HepG2 (cell line): Measurements from ENCODE around the gene ISOC2. TPM values are rescaled to one million over a fixed set of nuclear protein-coding genes. Genes with fewer than 3 reads are reported as not detected.
A peak's percentile ranks its signal among the peaks of the same experiment; 100 is the strongest.

Experiments used
- ATAC-seq: fragments of 200-7000 bp; cut with Tn5 transposase; 3 replicates; pipeline ENCODE4 v1.9.1; 2020; ENCODE audit warnings: mild to moderate bottlenecking, moderate library complexity
- BruUV-seq: library from RNA; stranded (reverse); fragments of 400-500 nt; replicated peaks from 2 replicates; lab custom pipeline; 2021; lab: Mats Ljungman, UMichigan
- CTCF ChIA-PET: fragments of 300-600 bp; formaldehyde crosslinking; extraction: SDS; loops from one replicate; lab custom pipeline; 2021; ENCODE audit warnings: low total read pairs, inconsistent platforms, low intra/inter-chr PET ratio; lab: Yijun Ruan, JAX
- POLR2A ChIA-PET: fragments of 350-600 bp; sonication (Branson Sonifier 250); formaldehyde crosslinking; loops from one replicate; lab custom pipeline; 2020; ENCODE audit warnings: antibody characterized with exemption, inconsistent platforms; lab: Yijun Ruan, JAX
- DNase-seq: peaks from one replicate; pipeline ENCODE4 v3.0.0-alpha.2; 2015; ENCODE audit warnings: low spot score
- FAIRE-seq: peaks from 3 replicates; lab custom pipeline; 2011; peaks lifted over from hg19 to GRCh38; lab: Jason Lieb, UNC
- H2AFZ ChIP-seq: one replicate; pipeline ENCODE4 v1.6.1; 2011; ENCODE audit warnings: low read length, inconsistent platforms
- H3K27ac ChIP-seq: fragments of 300-600 bp; 3 replicates; pipeline ENCODE4 v1.8.0; 2011; ENCODE audit warnings: mixed run types, mild to moderate bottlenecking, mixed read lengths, low read length, inconsistent platforms; ENCODE audit not compliant: insufficient read depth; ENCODE audit errors: extremely low read length
- H3K27me3 ChIP-seq, 2 experiments: fragments of 200-600 bp in 1 of 2; 2 replicates in 1 of 2; 3 replicates in 1 of 2; pipeline versions ENCODE4 v1.6.0 to v1.8.0; 2011; ENCODE audit warnings: low read length in 2 of 2, mild to moderate bottlenecking in 2 of 2, moderate library complexity in 2 of 2, inconsistent platforms in 1 of 2; ENCODE audit not compliant: insufficient read depth in 2 of 2, control insufficient read depth in 1 of 2
- H3K36me3 ChIP-seq, 2 experiments: fragments of 200-600 bp in 1 of 2; replicated peaks in 1 of 2; 2 replicates in 1 of 2; 3 replicates in 1 of 2; pipeline versions ENCODE4 v1.5.1 to v1.8.0; 2011; ENCODE audit warnings: low read length in 2 of 2, inconsistent platforms in 1 of 2; ENCODE audit not compliant: insufficient read depth in 2 of 2, control insufficient read depth in 1 of 2
- H3K4me1 ChIP-seq: 2 replicates; pipeline ENCODE4 v1.5.1; 2012; ENCODE audit warnings: low read length, inconsistent platforms; ENCODE audit not compliant: insufficient read depth
- H3K4me2 ChIP-seq: 2 replicates; pipeline ENCODE4 v1.6.0; 2011; ENCODE audit warnings: low read depth, low read length, inconsistent platforms
- H3K4me3 ChIP-seq, 3 experiments: fragments of 200-600 bp in 1 of 3; sonication (generic), shearing (Covaris generic) in 1 of 3; replicated peaks in 1 of 3; 2 replicates each; pipeline ENCODE4 v1.5.1; 2011 to 2016; ENCODE audit warnings: low read length in 3 of 3, inconsistent platforms in 2 of 3, low read depth in 2 of 3, mild to moderate bottlenecking in 2 of 3, control low read depth in 1 of 3, mixed read lengths in 1 of 3; ENCODE audit not compliant: insufficient read depth in 1 of 3
- H3K79me2 ChIP-seq: one replicate; pipeline ENCODE4 v1.6.1; 2011; ENCODE audit warnings: low read length, inconsistent platforms; ENCODE audit not compliant: insufficient read depth
- H3K9ac ChIP-seq: 2 replicates; pipeline ENCODE4 v1.6.0; 2011; ENCODE audit warnings: mild to moderate bottlenecking, low read depth, low read length, inconsistent platforms; ENCODE audit not compliant: insufficient read depth
- H3K9me3 ChIP-seq: 2 replicates; pipeline ENCODE4 v1.5.1; 2012; ENCODE audit warnings: mild to moderate bottlenecking, low read length
- H4K20me1 ChIP-seq: 2 replicates; pipeline ENCODE4 v1.6.0; 2011; ENCODE audit warnings: inconsistent platforms, mild to moderate bottlenecking, low read length, moderate library complexity; ENCODE audit not compliant: insufficient read depth
- GMEB1 ChIP-seq: sonication (generic); formaldehyde crosslinking; IDR thresholded peaks from 2 replicates; pipeline ENCODE4 v1.5.1; 2020; ENCODE audit warnings: missing genetic modification reagents, mild to moderate bottlenecking, borderline replicate concordance
- TBP ChIP-seq: sonication (generic); formaldehyde crosslinking; IDR thresholded peaks from 2 replicates; pipeline ENCODE4 v1.5.0; 2020; ENCODE audit warnings: missing genetic modification reagents
- YEATS2 ChIP-seq: sonication (generic); formaldehyde crosslinking; IDR thresholded peaks from 2 replicates; pipeline ENCODE4 v1.4.0; 2020; ENCODE audit warnings: missing genetic modification reagents, borderline replicate concordance
- ZNF136 ChIP-seq: sonication (generic); formaldehyde crosslinking; IDR thresholded peaks from 2 replicates; pipeline ENCODE4 v1.8.1; 2022; ENCODE audit warnings: low read depth, mild to moderate bottlenecking, moderate library complexity, missing genetic modification reagents
- ZSCAN20 ChIP-seq: sonication (generic); formaldehyde crosslinking; IDR thresholded peaks from 2 replicates; pipeline ENCODE4 v1.4.0; 2020; ENCODE audit warnings: missing genetic modification reagents, mild to moderate bottlenecking, borderline replicate concordance
- WGBS: methylation state at CpG from one replicate; pipeline ENCODE4 v1.1.6; 2017; ENCODE audit warnings: low lambda C conversion rate; 5-methylcytosine and 5-hydroxymethylcytosine counted together
- in situ Hi-C: cut with HindIII; loops from 2 replicates; pipeline ENCODE4 v1.10.0; 2017; ENCODE audit warnings: low pct_unique_long_range_greater_than_20kb; ENCODE audit not compliant: extremely low pct_ligation_motif_present
- intact Hi-C: fragments of 100-400 bp; cut with micrococcal nuclease; formaldehyde crosslinking; loops from one replicate; pipeline ENCODE4 v1.10.0; 2022; ENCODE audit not compliant: unreplicated experiment
- polyA plus RNA-seq, 8 experiments: library from polyadenylated mRNA; depleted of rRNA in 3 of 8; stranded (reverse) in 7 of 8; unstranded in 1 of 8; fragments of >200 nt; fragmentation: Illumina TruSeq in 4 of 8; extraction: Trizol in 4 of 8; gene quantifications; 2 replicates each; pipeline versions ENCODE4 v1.2.1 to v1.2.3, GENCODE V29; 2011 to 2016; ENCODE audit warnings: low read depth in 4 of 8, missing spikeins in 1 of 8, mixed read lengths in 1 of 8; ENCODE audit not compliant: insufficient read depth in 1 of 8
- total RNA-seq, 5 experiments: library from RNA; depleted of rRNA; stranded (reverse); fragments of >200 nt; fragmentation: Illumina TruSeq; extraction: Trizol; gene quantifications; 2 replicates each; pipeline ENCODE4 v1.2.3, GENCODE V29; 2016; ENCODE audit warnings: low read depth in 1 of 5
- TF ChIP-seq, protein P1 (sequence below): sonication (generic); formaldehyde crosslinking; IDR thresholded peaks from 2 replicates; pipeline ENCODE4 v1.4.0; 2020; ENCODE audit warnings: missing genetic modification reagents
- TF ChIP-seq, protein P2 (sequence below): sonication (generic); formaldehyde crosslinking; IDR thresholded peaks from 2 replicates; pipeline ENCODE4 v1.4.0; 2020; ENCODE audit warnings: missing genetic modification reagents
- TF ChIP-seq, protein P3 (sequence below): sonication (generic); formaldehyde crosslinking; IDR thresholded peaks from 2 replicates; pipeline ENCODE4 v1.4.0; 2020; ENCODE audit warnings: missing genetic modification reagents, borderline replicate concordance

Gene ISOC2
- total and polyA plus RNA-seq, 2 of the 13 experiments (the other 11 are each of a cell fraction or from before 2014, with no cell fraction given), result 76.8 to 105 TPM

DNA sequence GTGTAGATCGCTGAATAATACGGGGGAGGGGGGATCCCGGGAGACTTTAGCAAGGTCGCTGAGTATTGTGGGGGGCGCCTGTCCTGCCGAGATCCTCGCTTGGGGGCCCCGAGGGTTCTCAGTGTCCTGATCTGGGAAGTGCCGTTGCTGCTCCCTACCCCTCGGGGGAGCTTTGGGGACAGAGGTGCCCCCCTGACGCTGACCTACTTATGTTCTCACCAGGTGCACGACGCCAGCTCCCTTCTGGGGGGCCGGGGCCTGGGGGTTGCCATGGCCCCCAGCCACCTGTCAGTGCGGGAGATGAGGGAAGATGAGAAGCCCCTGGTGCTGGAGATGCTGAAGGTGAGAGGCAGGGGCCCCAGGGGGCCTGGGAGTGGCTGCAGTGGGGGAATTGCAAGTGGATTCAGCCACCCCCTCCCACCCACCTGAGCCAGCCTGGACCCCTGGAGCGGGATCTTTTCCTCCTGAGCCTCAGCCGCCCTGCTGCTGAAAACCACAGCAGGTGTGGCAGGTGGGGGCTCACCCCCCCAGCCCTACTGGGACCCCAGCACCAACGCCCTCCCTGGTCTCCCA is 24.1 kb upstream of the ISOC2 start:
- TSS peak; percentile 67 for BruUV-seq
- no peak; the same call in 2 of the 3 replicates for ATAC-seq
- intact Hi-C loops, result no loop called here
- no peak for DNase-seq
- in situ Hi-C loops, result no loop called here
- peak overlapping the region; percentile 62 to 79 (median 69) for H3K4me3 ChIP-seq
- 13% methylated on average over 4 of the region's 18 CpGs for WGBS
- CTCF ChIA-PET, result no interaction called here
- H3K27ac ChIP-seq, result peak overlapping the region; percentile 33
- H3K79me2 ChIP-seq, result no peaks in the 10 kb centered on the region
- H3K9me3 ChIP-seq, result no peaks in the 10 kb centered on the region
- no peaks in the 10 kb centered on the region for H4K20me1 ChIP-seq
- H2AFZ ChIP-seq, result no peak overlapping the region
- POLR2A ChIA-PET, result interaction anchor here (1.6 to 4.3 kb wide), 4 partner anchors 9 to 68 kb away, joined by 3 to 44 read pairs (median 4); partner anchors contain the start of genes ISOC2 and ZNF628
- H3K36me3 ChIP-seq, result no peaks in the 10 kb centered on the region
- H3K4me2 ChIP-seq, result peak overlapping the region; percentile 91
- peak overlapping the region; percentile 69 for H3K9ac ChIP-seq
- peaks cover 3 to 10% of the 10 kb centered on the region in 2 experiments; a peak in 3 of 5 replicates for H3K27me3 ChIP-seq
- peaks cover 33% of the 10 kb centered on the region for H3K4me1 ChIP-seq
- FAIRE-seq, result no peak
- TF ChIP-seq YEATS2 (CRISPR knock-in tag) (0 out of 2 replicates have a peak, but pooled peaks have one; percentile 3), ZSCAN20 (CRISPR knock-in tag) (no peak), GMEB1 (CRISPR knock-in tag) (no peak), TBP (CRISPR knock-in tag) (no peak), ZNF136 (CRISPR knock-in tag) (no peak)
- TF ChIP-seq, protein P1, sequence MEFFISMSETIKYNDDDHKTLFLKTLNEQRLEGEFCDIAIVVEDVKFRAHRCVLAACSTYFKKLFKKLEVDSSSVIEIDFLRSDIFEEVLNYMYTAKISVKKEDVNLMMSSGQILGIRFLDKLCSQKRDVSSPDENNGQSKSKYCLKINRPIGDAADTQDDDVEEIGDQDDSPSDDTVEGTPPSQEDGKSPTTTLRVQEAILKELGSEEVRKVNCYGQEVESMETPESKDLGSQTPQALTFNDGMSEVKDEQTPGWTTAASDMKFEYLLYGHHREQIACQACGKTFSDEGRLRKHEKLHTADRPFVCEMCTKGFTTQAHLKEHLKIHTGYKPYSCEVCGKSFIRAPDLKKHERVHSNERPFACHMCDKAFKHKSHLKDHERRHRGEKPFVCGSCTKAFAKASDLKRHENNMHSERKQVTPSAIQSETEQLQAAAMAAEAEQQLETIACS, result no peak
- TF ChIP-seq, protein P2, sequence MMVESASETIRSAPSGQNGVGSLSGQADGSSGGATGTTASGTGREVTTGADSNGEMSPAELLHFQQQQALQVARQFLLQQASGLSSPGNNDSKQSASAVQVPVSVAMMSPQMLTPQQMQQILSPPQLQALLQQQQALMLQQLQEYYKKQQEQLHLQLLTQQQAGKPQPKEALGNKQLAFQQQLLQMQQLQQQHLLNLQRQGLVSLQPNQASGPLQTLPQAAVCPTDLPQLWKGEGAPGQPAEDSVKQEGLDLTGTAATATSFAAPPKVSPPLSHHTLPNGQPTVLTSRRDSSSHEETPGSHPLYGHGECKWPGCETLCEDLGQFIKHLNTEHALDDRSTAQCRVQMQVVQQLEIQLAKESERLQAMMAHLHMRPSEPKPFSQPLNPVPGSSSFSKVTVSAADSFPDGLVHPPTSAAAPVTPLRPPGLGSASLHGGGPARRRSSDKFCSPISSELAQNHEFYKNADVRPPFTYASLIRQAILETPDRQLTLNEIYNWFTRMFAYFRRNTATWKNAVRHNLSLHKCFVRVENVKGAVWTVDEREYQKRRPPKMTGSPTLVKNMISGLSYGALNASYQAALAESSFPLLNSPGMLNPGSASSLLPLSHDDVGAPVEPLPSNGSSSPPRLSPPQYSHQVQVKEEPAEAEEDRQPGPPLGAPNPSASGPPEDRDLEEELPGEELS, result no peak
- TF ChIP-seq, protein P3, sequence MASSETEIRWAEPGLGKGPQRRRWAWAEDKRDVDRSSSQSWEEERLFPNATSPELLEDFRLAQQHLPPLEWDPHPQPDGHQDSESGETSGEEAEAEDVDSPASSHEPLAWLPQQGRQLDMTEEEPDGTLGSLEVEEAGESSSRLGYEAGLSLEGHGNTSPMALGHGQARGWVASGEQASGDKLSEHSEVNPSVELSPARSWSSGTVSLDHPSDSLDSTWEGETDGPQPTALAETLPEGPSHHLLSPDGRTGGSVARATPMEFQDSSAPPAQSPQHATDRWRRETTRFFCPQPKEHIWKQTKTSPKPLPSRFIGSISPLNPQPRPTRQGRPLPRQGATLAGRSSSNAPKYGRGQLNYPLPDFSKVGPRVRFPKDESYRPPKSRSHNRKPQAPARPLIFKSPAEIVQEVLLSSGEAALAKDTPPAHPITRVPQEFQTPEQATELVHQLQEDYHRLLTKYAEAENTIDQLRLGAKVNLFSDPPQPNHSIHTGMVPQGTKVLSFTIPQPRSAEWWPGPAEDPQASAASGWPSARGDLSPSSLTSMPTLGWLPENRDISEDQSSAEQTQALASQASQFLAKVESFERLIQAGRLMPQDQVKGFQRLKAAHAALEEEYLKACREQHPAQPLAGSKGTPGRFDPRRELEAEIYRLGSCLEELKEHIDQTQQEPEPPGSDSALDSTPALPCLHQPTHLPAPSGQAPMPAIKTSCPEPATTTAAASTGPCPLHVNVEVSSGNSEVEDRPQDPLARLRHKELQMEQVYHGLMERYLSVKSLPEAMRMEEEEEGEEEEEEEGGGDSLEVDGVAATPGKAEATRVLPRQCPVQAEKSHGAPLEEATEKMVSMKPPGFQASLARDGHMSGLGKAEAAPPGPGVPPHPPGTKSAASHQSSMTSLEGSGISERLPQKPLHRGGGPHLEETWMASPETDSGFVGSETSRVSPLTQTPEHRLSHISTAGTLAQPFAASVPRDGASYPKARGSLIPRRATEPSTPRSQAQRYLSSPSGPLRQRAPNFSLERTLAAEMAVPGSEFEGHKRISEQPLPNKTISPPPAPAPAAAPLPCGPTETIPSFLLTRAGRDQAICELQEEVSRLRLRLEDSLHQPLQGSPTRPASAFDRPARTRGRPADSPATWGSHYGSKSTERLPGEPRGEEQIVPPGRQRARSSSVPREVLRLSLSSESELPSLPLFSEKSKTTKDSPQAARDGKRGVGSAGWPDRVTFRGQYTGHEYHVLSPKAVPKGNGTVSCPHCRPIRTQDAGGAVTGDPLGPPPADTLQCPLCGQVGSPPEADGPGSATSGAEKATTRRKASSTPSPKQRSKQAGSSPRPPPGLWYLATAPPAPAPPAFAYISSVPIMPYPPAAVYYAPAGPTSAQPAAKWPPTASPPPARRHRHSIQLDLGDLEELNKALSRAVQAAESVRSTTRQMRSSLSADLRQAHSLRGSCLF (CRISPR knock-in tag), result no peak
